Muscle layer of duodenum (tissue), 2 donors: ENCODE measurements around the gene PPP1R7.

Experiments used
- H3K27ac ChIP-seq: one replicate; pipeline ENCODE4 v1.7.0; 2013; ENCODE audit warnings: mild to moderate bottlenecking, low read length
- H3K27me3 ChIP-seq: one replicate; pipeline ENCODE4 v1.7.0; 2013; ENCODE audit warnings: low read depth, mild to moderate bottlenecking, control low read depth, low read length
- H3K36me3 ChIP-seq, 2 donors: one replicate each; pipeline ENCODE4 v1.7.0; 2013; ENCODE audit warnings: low read length in 2 of 2, control low read depth in 1 of 2, mild to moderate bottlenecking in 1 of 2; ENCODE audit not compliant: insufficient read depth in 2 of 2, control insufficient read depth in 1 of 2
- H3K4me1 ChIP-seq, 2 donors: one replicate each; pipeline ENCODE4 v1.7.0; 2013; ENCODE audit warnings: low read length in 2 of 2, mild to moderate bottlenecking in 2 of 2, control low read depth in 1 of 2, moderate library complexity in 1 of 2; ENCODE audit not compliant: insufficient read depth in 2 of 2, control insufficient read depth in 1 of 2
- H3K4me3 ChIP-seq, 2 donors: one replicate each; pipeline ENCODE4 v1.7.0; 2013; ENCODE audit warnings: low read length in 2 of 2, low read depth in 1 of 2, mild to moderate bottlenecking in 1 of 2
- H3K9me3 ChIP-seq, 2 donors: one replicate each; pipeline ENCODE4 v1.7.0; 2013; ENCODE audit warnings: low read length in 2 of 2, control low read depth in 1 of 2, mild to moderate bottlenecking in 1 of 2; ENCODE audit not compliant: control insufficient read depth in 1 of 2
- donor health status: healthy.

PPP1R7 gene

DNA sequence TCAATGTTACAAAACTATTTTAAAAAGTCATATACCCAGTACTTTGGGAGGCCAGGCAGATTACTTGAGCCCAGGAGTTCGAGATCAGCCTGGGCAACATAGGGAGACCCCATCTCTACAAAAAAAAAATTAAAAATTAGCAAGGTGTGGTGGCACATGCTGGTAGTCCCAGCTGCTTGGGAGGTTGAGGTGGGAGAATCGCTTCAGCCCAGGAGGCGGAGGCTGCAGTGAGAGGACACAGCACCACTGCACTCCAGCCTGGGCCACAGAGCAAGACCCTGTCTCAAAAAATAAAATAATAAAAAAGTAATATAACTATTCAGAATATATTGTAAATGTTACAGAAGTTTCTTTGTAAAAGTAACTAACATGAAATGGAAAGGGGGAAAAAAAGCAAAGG lies 2.9 kb upstream of the PPP1R7 start:
- no peak overlapping the region for H3K27ac ChIP-seq
- peaks cover 7 to 13% of the 10 kb centered on the region in 2 donors for H3K4me1 ChIP-seq
- no peaks in the 10 kb centered on the region for H3K27me3 ChIP-seq
- no peak overlapping the region for H3K4me3 ChIP-seq
- H3K36me3 ChIP-seq = peaks cover 0 to 4% of the 10 kb centered on the region in 2 donors
- H3K9me3 ChIP-seq = no peaks in the 10 kb centered on the region

DNA sequence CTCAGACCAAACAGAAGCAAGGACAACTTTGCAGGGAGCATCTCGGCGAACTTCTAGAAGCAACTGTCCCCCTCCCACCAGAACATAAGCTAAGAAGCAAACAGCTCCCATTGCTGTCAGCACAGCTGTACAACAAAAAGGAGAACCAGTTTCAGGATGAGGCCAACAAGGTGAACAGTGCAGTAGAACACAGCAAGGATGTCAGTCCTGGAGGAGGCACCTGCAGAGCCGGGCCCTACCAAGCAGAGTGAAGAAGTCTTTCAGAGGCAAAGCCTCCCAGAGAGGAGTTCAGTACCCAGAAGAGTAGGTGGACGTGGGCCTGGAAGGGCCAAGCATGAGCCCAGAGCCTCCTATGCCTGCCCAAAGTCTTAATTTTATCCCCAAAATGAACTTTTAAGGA lies 2.0 kb upstream of the PPP1R7 start:
- peaks cover under 1 to 2% of the 10 kb centered on the region in 2 donors for H3K36me3 ChIP-seq
- H3K27ac ChIP-seq = no peak overlapping the region
- H3K4me1 ChIP-seq = peaks cover 7 to 13% of the 10 kb centered on the region in 2 donors
- no peaks in the 10 kb centered on the region for H3K9me3 ChIP-seq
- H3K27me3 ChIP-seq = no peaks in the 10 kb centered on the region
- H3K4me3 ChIP-seq = peak overlapping the region in 1 of 2 donors; percentile 81

DNA sequence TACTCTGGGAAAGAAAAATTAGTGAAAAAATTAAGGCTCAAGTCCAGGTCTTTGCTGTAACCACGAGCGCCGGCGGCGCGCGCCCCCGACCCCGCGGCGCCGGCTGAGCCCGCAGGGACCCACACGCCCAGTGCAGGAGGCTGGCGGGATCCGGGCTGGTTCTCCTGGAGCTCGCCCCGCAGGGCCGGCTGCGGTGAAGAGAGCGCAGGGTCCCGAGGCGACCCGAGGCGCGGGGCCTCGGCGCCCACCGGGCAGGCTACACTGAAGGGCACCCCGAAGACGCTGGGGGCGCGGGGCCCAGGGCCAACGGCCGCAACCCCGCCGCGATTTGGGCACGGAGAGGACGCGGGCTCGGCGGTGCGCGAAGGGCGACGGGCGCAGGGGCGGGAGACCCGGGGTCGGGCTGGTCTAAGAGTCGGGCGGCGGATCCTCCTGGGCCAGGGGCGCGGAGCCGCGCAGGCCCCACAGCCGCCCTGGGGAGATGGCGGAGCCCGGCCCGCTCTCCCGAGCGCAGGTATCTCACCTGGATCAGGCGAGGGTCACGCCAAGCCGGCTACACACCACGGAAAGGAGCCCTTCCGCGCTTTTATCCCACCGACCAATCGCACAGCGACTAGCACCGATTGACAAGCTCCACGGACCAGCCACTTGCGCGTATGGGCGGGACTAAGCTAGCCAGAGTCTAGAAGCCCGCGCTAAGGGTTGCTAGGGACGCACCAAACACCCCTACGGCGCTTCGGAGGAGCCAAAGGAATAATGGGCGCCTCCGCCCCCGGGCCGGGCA lies 1.2 kb upstream of the PPP1R7 start, which contains the start of gene PASK:
Gene PASK (minus strand): TSS at position 582 of the 784 bp plus-strand sequence. CDS start 6,440 bp downstream, outside the sequence.
- Histone ChIP-seq H3K27me3 (no peaks in the 10 kb centered on the region), H3K27ac (no peak within 1 kb of the TSS), H3K9me3 (no peaks in the 10 kb centered on the region), H3K36me3 (peaks cover 4 to 6% of the 10 kb centered on the region in 2 donors), H3K4me1 (peaks cover 7 to 13% of the 10 kb centered on the region in 2 donors), H3K4me3 (peak within 1 kb of the TSS; percentile 81 to 99)

DNA sequence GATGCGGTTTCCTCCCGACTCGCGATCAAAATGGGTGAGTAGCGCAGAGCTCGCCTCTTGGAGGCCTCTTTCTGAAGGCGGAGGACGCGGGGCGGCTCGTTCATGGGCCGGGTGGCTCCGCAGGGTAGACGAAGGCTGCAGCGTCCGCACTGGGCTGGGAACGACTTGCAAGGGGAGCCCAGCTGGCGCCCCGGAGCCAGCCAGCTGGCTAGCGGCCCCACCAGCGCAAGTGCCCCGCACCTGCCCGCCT lies 667 bp upstream of the PPP1R7 start:
- Histone ChIP-seq H3K36me3 (peaks cover 4 to 6% of the 10 kb centered on the region in 2 donors), H3K27me3 (no peaks in the 10 kb centered on the region), H3K4me1 (peaks cover 7 to 13% of the 10 kb centered on the region in 2 donors), H3K27ac (no peak overlapping the region), H3K4me3 (peak overlapping the region; percentile 81 to 99), H3K9me3 (no peaks in the 10 kb centered on the region)

DNA sequence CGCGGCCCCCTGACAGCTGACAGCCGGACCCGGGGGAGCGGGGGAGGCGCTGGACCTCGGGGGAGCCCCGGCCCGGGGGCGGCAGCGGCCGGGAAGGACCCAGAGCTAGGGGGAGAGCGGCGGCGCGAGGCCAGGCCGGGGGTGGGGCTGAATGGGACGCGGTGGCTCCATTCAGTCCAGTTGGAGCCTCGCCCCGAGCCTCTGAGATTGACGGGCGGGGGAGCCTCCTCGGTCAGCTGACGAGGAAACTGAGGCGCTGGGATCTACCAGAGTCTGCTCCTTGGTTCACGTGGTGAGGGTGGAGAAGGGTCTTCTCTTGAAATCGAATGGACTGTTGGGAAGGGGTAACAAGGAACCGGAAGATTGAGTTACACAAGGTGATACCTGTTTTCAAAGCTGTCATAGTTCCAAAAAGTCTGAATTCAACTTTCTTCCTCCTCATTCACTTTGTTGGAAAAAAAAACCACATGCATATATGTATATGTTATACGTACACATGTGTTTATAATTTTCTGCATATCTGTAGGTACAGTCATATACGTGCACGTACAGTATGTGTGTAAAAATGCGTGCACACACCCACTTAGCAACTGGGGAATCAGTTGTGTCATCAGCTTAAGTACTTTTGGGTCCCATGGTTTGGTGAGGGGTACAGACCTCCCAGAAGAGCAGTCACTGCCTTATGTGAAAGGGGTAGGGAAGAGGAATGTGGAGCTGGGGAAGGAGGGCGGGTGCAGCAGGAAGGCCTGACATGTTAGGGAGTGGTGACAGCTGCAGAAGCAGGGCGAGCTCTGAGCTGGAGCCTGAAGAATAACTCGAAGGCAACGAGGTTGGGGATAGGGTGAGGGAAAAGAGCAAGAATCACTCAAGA lies 628 bp downstream of the PPP1R7 start:
- peak overlapping the region; percentile 81 to 99 for H3K4me3 ChIP-seq
- peaks cover 7 to 13% of the 10 kb centered on the region in 2 donors for H3K4me1 ChIP-seq
- H3K9me3 ChIP-seq = no peaks in the 10 kb centered on the region
- peaks cover 4 to 10% of the 10 kb centered on the region in 2 donors for H3K36me3 ChIP-seq
- no peaks in the 10 kb centered on the region for H3K27me3 ChIP-seq
- no peak overlapping the region for H3K27ac ChIP-seq

DNA sequence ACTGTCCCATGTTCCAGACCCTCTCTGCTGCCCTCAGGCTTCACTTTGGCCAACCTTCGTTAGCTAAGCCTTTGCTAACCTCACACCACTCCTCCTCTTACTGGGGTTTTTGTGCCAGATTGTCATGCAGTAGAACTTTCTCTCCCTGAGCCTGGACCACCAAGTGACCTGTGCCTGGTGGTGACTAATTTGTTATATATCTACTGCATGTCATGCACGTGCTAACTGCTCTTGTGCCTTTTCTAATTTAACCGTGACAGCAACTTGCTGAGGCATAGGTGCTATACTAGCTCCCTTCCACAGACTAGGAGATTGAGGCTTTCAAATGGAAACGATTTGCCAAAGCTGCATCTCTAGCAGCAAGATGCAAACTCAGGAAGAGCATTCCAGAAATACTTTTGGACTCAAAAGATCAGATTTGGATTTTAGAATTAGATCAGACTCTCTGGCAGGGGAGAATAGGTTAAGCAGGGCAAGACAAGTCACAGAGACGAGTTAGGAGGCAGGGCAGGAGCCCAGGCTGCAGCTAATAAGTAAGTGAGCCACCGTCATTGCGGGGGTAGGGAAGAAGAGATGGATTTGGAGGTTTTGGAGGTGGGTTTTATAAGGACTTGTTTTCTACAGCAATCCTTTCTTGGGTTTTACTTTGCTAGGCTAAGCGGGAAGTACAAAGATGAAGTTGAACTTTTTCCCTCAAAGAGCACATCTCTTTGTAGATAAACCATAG lies 1.8 kb downstream of the PPP1R7 start:
- Histone ChIP-seq H3K27me3 (no peaks in the 10 kb centered on the region), H3K9me3 (no peaks in the 10 kb centered on the region), H3K4me1 (peaks cover 7 to 13% of the 10 kb centered on the region in 2 donors), H3K4me3 (no peak overlapping the region), H3K36me3 (peaks cover 4 to 14% of the 10 kb centered on the region in 2 donors), H3K27ac (no peak overlapping the region)

DNA sequence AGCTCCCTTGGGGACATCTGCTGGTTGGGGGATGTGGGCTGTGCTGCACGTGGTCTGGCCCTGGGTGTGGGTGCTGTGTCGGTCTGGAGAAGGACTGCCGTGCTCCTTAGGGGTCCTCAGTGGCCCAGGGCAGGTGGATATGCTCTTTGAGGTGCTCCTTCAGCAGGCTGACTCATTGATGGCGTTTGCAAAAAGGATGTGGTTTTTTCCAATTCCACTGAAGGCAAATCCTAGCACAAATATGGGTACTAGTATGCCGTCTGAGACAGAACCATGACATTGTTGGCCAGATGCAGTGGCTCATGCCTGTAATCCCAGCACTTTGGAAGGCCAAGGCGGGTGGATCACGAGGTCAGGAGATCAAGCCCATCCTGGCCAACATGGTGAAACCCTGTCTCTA lies 3.3 kb downstream of the PPP1R7 start:
- Histone ChIP-seq H3K27ac (no peak overlapping the region), H3K4me1 (peaks cover 7 to 9% of the 10 kb centered on the region in 2 donors), H3K9me3 (no peaks in the 10 kb centered on the region), H3K36me3 (peaks cover 14 to 29% of the 10 kb centered on the region in 2 donors), H3K27me3 (no peaks in the 10 kb centered on the region), H3K4me3 (no peak overlapping the region)

DNA sequence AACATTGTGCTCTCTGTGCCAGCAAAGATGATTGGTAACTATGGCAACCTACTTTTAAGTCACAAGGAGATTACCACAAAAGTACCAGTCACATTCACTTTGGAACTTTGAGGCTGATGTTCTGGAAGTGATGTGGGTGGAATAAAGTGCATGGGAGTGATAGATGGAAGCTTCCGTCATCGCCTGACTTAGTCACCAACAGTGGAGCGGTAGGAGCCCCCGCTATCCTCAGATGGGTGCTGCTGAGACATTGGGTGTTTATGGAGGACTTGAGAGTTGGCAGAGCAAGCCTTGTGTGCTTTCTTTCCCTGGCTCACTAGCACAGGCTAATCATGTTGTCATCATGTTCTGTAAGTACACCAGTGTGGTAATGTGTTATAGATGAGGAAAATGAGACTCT lies 4.6 kb downstream of the PPP1R7 start:
- Histone ChIP-seq H3K27me3 (no peaks in the 10 kb centered on the region), H3K27ac (no peak overlapping the region), H3K4me1 (peaks cover 7 to 8% of the 10 kb centered on the region in 2 donors), H3K4me3 (no peak overlapping the region), H3K36me3 (peaks cover 23 to 40% of the 10 kb centered on the region in 2 donors), H3K9me3 (no peaks in the 10 kb centered on the region)

DNA sequence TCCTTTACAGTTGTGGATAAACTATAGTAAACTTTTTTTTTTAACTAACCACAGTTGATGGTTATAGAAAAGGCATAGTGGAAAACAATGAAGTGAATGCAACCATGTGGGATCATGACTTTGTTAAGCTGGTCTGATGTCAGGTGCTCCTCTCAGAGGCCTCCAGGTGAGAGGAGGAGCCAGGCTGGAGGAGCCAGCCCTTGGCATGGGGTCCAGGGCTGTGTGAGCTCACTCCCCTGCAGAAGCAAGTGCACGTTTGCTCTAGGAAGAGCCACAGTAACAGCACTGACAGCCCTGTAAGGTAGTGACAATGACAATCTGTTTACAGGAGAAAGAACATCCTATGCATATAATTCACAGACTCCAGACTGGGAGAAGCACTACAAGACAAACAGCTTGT lies 5.7 kb downstream of the PPP1R7 start:
- H3K4me3 ChIP-seq = no peak overlapping the region
- H3K9me3 ChIP-seq = no peaks in the 10 kb centered on the region
- H3K36me3 ChIP-seq = peaks cover 23 to 47% of the 10 kb centered on the region in 2 donors
- no peak overlapping the region for H3K27ac ChIP-seq
- peaks cover 5% of the 10 kb centered on the region in 2 donors for H3K4me1 ChIP-seq
- H3K27me3 ChIP-seq = no peaks in the 10 kb centered on the region

DNA sequence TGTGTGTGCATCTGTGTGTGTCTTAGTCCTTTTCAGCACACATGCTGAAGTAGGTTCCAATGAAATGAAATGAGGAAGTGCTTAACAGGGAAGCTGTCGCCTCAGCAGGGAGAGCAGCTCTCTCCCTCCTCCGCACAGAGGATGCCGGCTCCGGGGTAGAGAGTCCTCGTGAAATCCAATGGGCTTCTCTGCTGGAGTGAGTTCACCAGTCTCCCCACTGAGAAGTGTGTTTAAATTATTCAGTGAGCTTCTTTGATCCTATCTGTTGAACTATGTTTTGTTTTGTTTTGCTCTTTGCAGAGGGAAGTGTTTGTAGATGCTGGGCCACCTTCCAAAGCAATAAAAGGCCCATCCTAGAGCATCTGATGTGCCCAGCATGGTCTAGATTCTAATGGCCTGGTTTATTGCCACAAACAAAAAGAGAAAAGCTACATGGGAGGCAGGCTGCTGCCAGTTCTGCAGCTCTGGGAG lies 6.7 kb downstream of the PPP1R7 start:
- Histone ChIP-seq H3K4me1 (no peaks in the 10 kb centered on the region), H3K27ac (no peak overlapping the region), H3K9me3 (no peaks in the 10 kb centered on the region), H3K27me3 (no peaks in the 10 kb centered on the region), H3K36me3 (peaks cover 27 to 47% of the 10 kb centered on the region in 2 donors), H3K4me3 (no peak overlapping the region)
